Breast epithelium (tissue), 4 donors: ENCODE data around the gene TMEM131. TPM values are rescaled to one million over a fixed set of nuclear protein-coding genes. Genes with fewer than 3 reads are reported as not detected.

Experiments used
- DNase-seq, 2 donors: peaks; one replicate each; pipeline ENCODE4 v3.0.0-alpha.2; 2019; ENCODE audit warnings: low spot score in 2 of 2
- H3K27ac ChIP-seq, 2 donors: fragments of 200-600 bp; sonication (generic) in 1 of 2; one replicate each; pipeline ENCODE4 v1.5.1; 2016 to 2019; ENCODE audit warnings: mild to moderate bottlenecking in 1 of 2
- H3K27me3 ChIP-seq, 2 donors: fragments of 200-600 bp; sonication (generic) in 1 of 2; one replicate each; pipeline versions ENCODE4 v1.5.1 to v1.6.0; 2017 to 2019; ENCODE audit warnings: control low read depth in 1 of 2, mild to moderate bottlenecking in 1 of 2
- H3K36me3 ChIP-seq: fragments of 200-600 bp; one replicate; pipeline ENCODE4 v1.5.1; 2019
- H3K4me1 ChIP-seq, 2 donors: fragments of 200-600 bp; sonication (generic); one replicate each; pipeline ENCODE4 v1.5.1; 2016 to 2019; ENCODE audit warnings: control low read depth in 1 of 2
- H3K4me3 ChIP-seq, 3 donors: fragments of 200-600 bp; sonication (generic); 1 replicate in 2 of 3; 2 replicates in 1 of 3; pipeline ENCODE4 v1.5.1; 2016 to 2019; ENCODE audit warnings: mild to moderate bottlenecking in 3 of 3, moderate library complexity in 2 of 3
- H3K9me3 ChIP-seq, 2 donors: fragments of 200-600 bp; sonication (generic) in 1 of 2; one replicate each; pipeline ENCODE4 v1.5.1; 2016 to 2019; ENCODE audit warnings: control low read depth in 1 of 2
- CTCF ChIP-seq, 3 donors: fragments of 450-650 bp; IDR thresholded peaks; one replicate each; pipeline ENCODE4 v1.5.1; 2016 to 2017; ENCODE audit warnings: antibody characterized with exemption in 3 of 3, mild to moderate bottlenecking in 3 of 3, moderate library complexity in 3 of 3
- POLR2A ChIP-seq: fragments of 450-650 bp; IDR thresholded peaks from one replicate; pipeline ENCODE4 v1.6.1; 2016; ENCODE audit warnings: antibody characterized with exemption, mild to moderate bottlenecking, moderate library complexity
- POLR2AphosphoS5 ChIP-seq, 3 donors: sonication (generic); formaldehyde crosslinking; IDR thresholded peaks; one replicate each; pipeline ENCODE4 v1.6.1; 2017; ENCODE audit warnings: antibody characterized with exemption in 3 of 3
- intact Hi-C: fragments of 100-400 bp; cut with DNase I; formaldehyde crosslinking; loops from one replicate; pipeline ENCODE4 v1.15.1; 2023; ENCODE audit warnings: low total_unique reads
- total RNA-seq, 3 donors: library from RNA; depleted of rRNA; stranded (reverse); fragments of >200 nt; gene quantifications; one replicate each; pipeline ENCODE4 v1.1.0, GENCODE V29; 2016

Gene TMEM131
- total RNA-seq, 3 donors from 2014 or later = 30.6 to 47.4 (median 41.3) TPM

GRCh38 chr2:97988722-97989121 lies 7.0 kb downstream of the TMEM131 start:
- intact Hi-C loops = no loop called here
- no peak overlapping the region for H3K4me3 ChIP-seq
- DNase-seq = no peak
- H3K36me3 ChIP-seq = no peaks in the 10 kb centered on the region
- H3K4me1 ChIP-seq = no peaks in the 10 kb centered on the region
- H3K27ac ChIP-seq = no peak overlapping the region
- no peaks in the 10 kb centered on the region for H3K27me3 ChIP-seq
- H3K9me3 ChIP-seq = peaks cover 0 to 6% of the 10 kb centered on the region in 2 donors
- TF ChIP-seq POLR2AphosphoS5 (IDR thresholded peaks at IDR 0.05) (no peak), POLR2A (no peak), CTCF (IDR thresholded peaks at IDR 0.05) (no peak)

GRCh38 chr2:97985998-97986397 lies 9.8 kb downstream of the TMEM131 start:
- H3K27me3 ChIP-seq = no peaks in the 10 kb centered on the region
- no peaks in the 10 kb centered on the region for H3K36me3 ChIP-seq
- TF ChIP-seq POLR2AphosphoS5 (IDR thresholded peaks at IDR 0.05) = no peak
- TF ChIP-seq POLR2A = no peak
- no peak for TF ChIP-seq CTCF (IDR thresholded peaks at IDR 0.05)
- H3K4me3 ChIP-seq = no peak overlapping the region
- intact Hi-C loops = no loop called here
- peaks cover 0 to 6% of the 10 kb centered on the region in 2 donors for H3K9me3 ChIP-seq
- no peak overlapping the region for H3K27ac ChIP-seq
- H3K4me1 ChIP-seq = no peaks in the 10 kb centered on the region
- DNase-seq = no peak

- no peak for DNase-seq
- Histone ChIP-seq H3K27ac (no peak overlapping the region), H3K27me3 (no peaks in the 10 kb centered on the region), H3K4me1 (no peaks in the 10 kb centered on the region), H3K9me3 (peaks cover 7 to 17% of the 10 kb centered on the region in 2 donors), H3K36me3 (no peaks in the 10 kb centered on the region), H3K4me3 (no peak overlapping the region)
- intact Hi-C loops = no loop called here
- no peak for TF ChIP-seq POLR2A
- no peak for TF ChIP-seq CTCF (IDR thresholded peaks at IDR 0.05)
- no peak for TF ChIP-seq POLR2AphosphoS5 (IDR thresholded peaks at IDR 0.05)
Measured at GRCh38 chr2:97983698-97984097, 12.1 kb downstream of the TMEM131 start.

DNA sequence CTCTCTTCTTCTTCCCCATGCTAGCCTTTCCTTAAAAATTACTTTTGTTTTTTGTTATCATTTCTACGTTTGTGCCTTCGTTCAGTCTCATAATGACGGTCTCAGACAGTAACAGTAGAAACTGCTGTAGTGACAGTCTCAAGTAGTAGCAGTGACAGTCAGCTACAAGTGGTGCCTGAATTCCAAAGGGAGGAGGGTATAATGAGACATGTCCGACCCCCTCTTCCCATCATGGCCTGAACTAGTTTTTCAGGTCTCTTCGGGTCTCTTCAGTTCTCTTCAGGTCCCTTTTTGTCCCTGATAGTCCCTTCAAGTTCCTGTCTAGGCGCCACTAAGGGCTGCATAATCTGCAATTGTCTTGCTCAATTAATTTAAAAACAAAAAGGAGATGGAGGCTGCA lies 12.6 kb downstream of the TMEM131 start:
- no peak for TF ChIP-seq POLR2A
- no peak for TF ChIP-seq POLR2AphosphoS5 (IDR thresholded peaks at IDR 0.05)
- no peak for TF ChIP-seq CTCF (IDR thresholded peaks at IDR 0.05)
- DNase-seq = no peak
- intact Hi-C loops = no loop called here
- Histone ChIP-seq H3K9me3 (peaks cover 11 to 21% of the 10 kb centered on the region in 2 donors), H3K4me1 (no peaks in the 10 kb centered on the region), H3K4me3 (no peak overlapping the region), H3K36me3 (no peaks in the 10 kb centered on the region), H3K27me3 (no peaks in the 10 kb centered on the region), H3K27ac (no peak overlapping the region)

DNA sequence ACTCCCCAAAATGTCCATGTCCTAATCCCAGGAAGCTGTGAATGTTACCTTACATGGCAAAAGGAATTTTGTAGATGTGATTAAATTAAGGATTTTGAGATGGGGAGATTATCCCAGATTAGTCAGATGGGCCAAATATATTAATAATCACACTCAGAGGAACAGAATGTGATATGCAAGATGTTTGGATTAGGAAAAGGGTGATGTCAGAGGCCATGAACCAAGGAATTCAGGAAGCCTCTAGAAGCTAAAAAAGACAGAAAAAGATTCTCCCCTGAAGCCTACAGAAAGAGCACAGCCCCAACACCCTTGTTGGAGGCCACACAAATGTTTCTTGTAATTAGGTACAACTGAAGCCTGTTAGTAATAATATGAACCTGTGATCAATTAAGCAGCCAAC lies 13.1 kb downstream of the TMEM131 start:
- no peak for DNase-seq
- H3K36me3 ChIP-seq = no peaks in the 10 kb centered on the region
- H3K4me3 ChIP-seq = no peak overlapping the region
- intact Hi-C loops = no loop called here
- TF ChIP-seq POLR2A (no peak), POLR2AphosphoS5 (IDR thresholded peaks at IDR 0.05) (no peak), CTCF (IDR thresholded peaks at IDR 0.05) (no peak)
- H3K4me1 ChIP-seq = no peaks in the 10 kb centered on the region
- H3K9me3 ChIP-seq = peaks cover 11 to 16% of the 10 kb centered on the region in 2 donors
- H3K27me3 ChIP-seq = no peaks in the 10 kb centered on the region
- no peak overlapping the region for H3K27ac ChIP-seq
